SK-N-MC (cell line): ENCODE results near the gene ACVR1B.

ENCODE experiments used
- EZH2 ChIP-seq: fragments of 200-600 bp; sonication (generic); IDR thresholded peaks from one replicate; pipeline ENCODE4 v1.6.1; 2017; ENCODE audit warnings: antibody characterized with exemption
- FOXP2 ChIP-seq: optimal IDR thresholded peaks from 2 replicates; pipeline ENCODE3; 2011; ENCODE audit warnings: mild to moderate bottlenecking, moderate library complexity; ENCODE audit not compliant: insufficient read depth; ENCODE audit errors: extremely low read length, control extremely low read depth
- POLR2AphosphoS5 ChIP-seq: IDR thresholded peaks from 2 replicates; pipeline ENCODE4 v1.6.1; 2012; ENCODE audit warnings: mild to moderate bottlenecking, low read depth, low read length, borderline replicate concordance

DNA sequence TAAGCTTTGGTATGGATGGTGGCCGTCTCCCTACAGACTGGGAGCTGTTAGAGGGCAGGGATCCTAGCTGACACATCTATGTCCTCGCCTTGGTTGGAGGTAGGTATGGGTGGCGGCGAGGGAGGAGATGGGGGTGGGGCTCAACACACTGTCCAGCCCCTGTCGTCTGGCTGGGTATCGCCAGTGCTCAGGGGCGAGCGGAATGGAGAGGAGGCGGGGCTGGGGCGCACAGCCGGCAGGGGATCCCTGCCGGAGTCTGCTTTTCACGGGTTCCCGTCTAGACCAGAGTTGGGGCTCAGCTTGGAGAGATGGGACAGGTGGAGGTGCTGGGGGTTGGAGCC lies 71.3 kb downstream of the ACVR1B start:
- TF ChIP-seq POLR2AphosphoS5 (no peak), EZH2 (no peak), FOXP2 (no peak)
